Esophagus muscularis mucosa (tissue), 3 donors: ENCODE data around the gene TAF1B.

Experiments
- CTCF ChIP-seq, 3 experiments: fragments of 200-600 bp in 2 of 3; fragments of 450-650 bp in 1 of 3; sonication (generic) in 2 of 3; IDR thresholded peaks; one replicate each; pipeline ENCODE4 v1.5.1; 2017 to 2019; ENCODE audit warnings: antibody characterized with exemption in 3 of 3, mild to moderate bottlenecking in 2 of 3, moderate library complexity in 1 of 3
- POLR2A ChIP-seq: fragments of 450-650 bp; IDR thresholded peaks from one replicate; pipeline ENCODE4 v1.6.1; 2017; ENCODE audit warnings: antibody characterized with exemption, moderate library complexity, mild to moderate bottlenecking, low read depth
- POLR2AphosphoS5 ChIP-seq, 2 donors: sonication (generic); formaldehyde crosslinking; IDR thresholded peaks; one replicate each; pipeline ENCODE4 v1.6.1; 2017; ENCODE audit warnings: antibody characterized with exemption in 2 of 2

- TF ChIP-seq POLR2A (no peak), CTCF (IDR thresholded peaks at IDR 0.05) (no peak), POLR2AphosphoS5 (IDR thresholded peaks at IDR 0.05) (no peak)
Observed at GRCh38 chr2:9887513-9887912, 44.2 kb downstream of the TAF1B start.
